Esophagus squamous epithelium (tissue), 5 donors: ENCODE data around the gene WWC1. TPM values are rescaled to one million over a fixed set of nuclear protein-coding genes. Genes with fewer than 3 reads are reported as not detected.

Experiments
- DNase-seq: peaks from one replicate; lab custom pipeline; 2025; lab: John Stamatoyannopoulos, UW
- H3K27ac ChIP-seq, 4 donors: fragments of 200-600 bp; sonication (generic); one replicate each; pipeline ENCODE4 v1.5.1; 2016 to 2019; ENCODE audit warnings: mild to moderate bottlenecking in 1 of 4
- H3K27me3 ChIP-seq, 4 donors: fragments of 200-600 bp; sonication (generic); 1 replicate in 3 of 4; 2 replicates in 1 of 4; pipeline versions ENCODE4 v1.5.1 to v1.6.0; 2017 to 2021; ENCODE audit warnings: antibody characterized with exemption in 1 of 4
- H3K36me3 ChIP-seq, 3 donors: fragments of 200-600 bp; sonication (generic); one replicate each; pipeline ENCODE4 v1.5.1; 2016 to 2019
- H3K4me1 ChIP-seq, 3 donors: fragments of 200-600 bp; sonication (generic); one replicate each; pipeline ENCODE4 v1.5.1; 2017 to 2019
- H3K4me3 ChIP-seq, 4 donors: fragments of 200-600 bp; sonication (generic); 1 replicate in 3 of 4; 2 replicates in 1 of 4; pipeline ENCODE4 v1.5.1; 2016 to 2019; ENCODE audit warnings: mild to moderate bottlenecking in 2 of 4, moderate library complexity in 1 of 4
- H3K9me3 ChIP-seq, 3 donors: fragments of 200-600 bp; sonication (generic); one replicate each; pipeline ENCODE4 v1.5.1; 2016 to 2019
- POLR2A ChIP-seq, 4 donors: fragments of 450-650 bp; IDR thresholded peaks; one replicate each; pipeline ENCODE4 v1.6.1; 2017; ENCODE audit warnings: antibody characterized with exemption in 4 of 4, mild to moderate bottlenecking in 4 of 4, moderate library complexity in 3 of 4
- WGBS, 2 donors: methylation state at CpG; one replicate each; pipeline ENCODE4 v1.1.5; 2018; 5-methylcytosine and 5-hydroxymethylcytosine counted together
- intact Hi-C: fragments of 100-400 bp; cut with DNase I; formaldehyde crosslinking; loops from one replicate; pipeline ENCODE4 v1.15.0; 2022
- total RNA-seq, 4 donors: library from RNA; depleted of rRNA; stranded (reverse); fragments of >200 nt; gene quantifications; one replicate each; pipeline ENCODE4 v1.1.0, GENCODE V29; 2016
- TF ChIP-seq, protein P1 (sequence below), 6 experiments: fragments of 450-650 bp in 4 of 6; fragments of 200-600 bp in 2 of 6; sonication (generic) in 2 of 6; IDR thresholded peaks; one replicate each; pipeline ENCODE4 v1.5.1; 2016 to 2019; ENCODE audit warnings: antibody characterized with exemption in 6 of 6, mild to moderate bottlenecking in 4 of 6, moderate library complexity in 4 of 6
- donor health status: DM: yes; HTN: yes; CAD: no.

WWC1 gene
- total RNA-seq, 4 donors from 2014 or later: 14.4 to 25.0 (median 16.1) TPM

- Histone ChIP-seq H3K36me3 (peaks cover 4 to 62% (median 41%) of the 10 kb centered on the region in 3 donors), H3K4me1 (peaks cover 5 to 21% (median 10%) of the 10 kb centered on the region in 3 donors), H3K4me3 (no peak overlapping the region), H3K27ac (no peak overlapping the region), H3K9me3 (no peaks in the 10 kb centered on the region), H3K27me3 (no peaks in the 10 kb centered on the region)
- DNase-seq: no peak
- TF ChIP-seq, protein P1, sequence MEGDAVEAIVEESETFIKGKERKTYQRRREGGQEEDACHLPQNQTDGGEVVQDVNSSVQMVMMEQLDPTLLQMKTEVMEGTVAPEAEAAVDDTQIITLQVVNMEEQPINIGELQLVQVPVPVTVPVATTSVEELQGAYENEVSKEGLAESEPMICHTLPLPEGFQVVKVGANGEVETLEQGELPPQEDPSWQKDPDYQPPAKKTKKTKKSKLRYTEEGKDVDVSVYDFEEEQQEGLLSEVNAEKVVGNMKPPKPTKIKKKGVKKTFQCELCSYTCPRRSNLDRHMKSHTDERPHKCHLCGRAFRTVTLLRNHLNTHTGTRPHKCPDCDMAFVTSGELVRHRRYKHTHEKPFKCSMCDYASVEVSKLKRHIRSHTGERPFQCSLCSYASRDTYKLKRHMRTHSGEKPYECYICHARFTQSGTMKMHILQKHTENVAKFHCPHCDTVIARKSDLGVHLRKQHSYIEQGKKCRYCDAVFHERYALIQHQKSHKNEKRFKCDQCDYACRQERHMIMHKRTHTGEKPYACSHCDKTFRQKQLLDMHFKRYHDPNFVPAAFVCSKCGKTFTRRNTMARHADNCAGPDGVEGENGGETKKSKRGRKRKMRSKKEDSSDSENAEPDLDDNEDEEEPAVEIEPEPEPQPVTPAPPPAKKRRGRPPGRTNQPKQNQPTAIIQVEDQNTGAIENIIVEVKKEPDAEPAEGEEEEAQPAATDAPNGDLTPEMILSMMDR (IDR thresholded peaks at IDR 0.05): no peak
- TF ChIP-seq POLR2A (IDR thresholded peaks at IDR 0.05): no peak
- 92 to 96% methylated on average over 3 of the region's 3 CpGs for WGBS, 2 donors
- intact Hi-C loops: loop anchor here (10.0 kb wide), 1 partner anchor 214 kb away; no protein-coding TSS in a partner anchor
Measured at GRCh38 chr5:168489059-168489458, 197.6 kb downstream of the WWC1 start.

- no peaks in the 10 kb centered on the region for H3K4me1 ChIP-seq
- intact Hi-C loops: no loop called here
- WGBS, 2 donors: 94% methylated on average over 5 of the region's 5 CpGs
- H3K27me3 ChIP-seq: no peaks in the 10 kb centered on the region
- DNase-seq: no peak
- peaks cover under 1 to 100% (median 72%) of the 10 kb centered on the region in 3 donors for H3K36me3 ChIP-seq
- H3K9me3 ChIP-seq: no peaks in the 10 kb centered on the region
- no peak overlapping the region for H3K4me3 ChIP-seq
- no peak overlapping the region for H3K27ac ChIP-seq
- TF ChIP-seq POLR2A (IDR thresholded peaks at IDR 0.05): no peak
- TF ChIP-seq, protein P1 (IDR thresholded peaks at IDR 0.05): no peak
Measured at GRCh38 chr5:168494057-168494555, 202.7 kb downstream of the WWC1 start.

- no peak for TF ChIP-seq POLR2A (IDR thresholded peaks at IDR 0.05)
- TF ChIP-seq, protein P1 (IDR thresholded peaks at IDR 0.05): no peak
- no peak overlapping the region for H3K27ac ChIP-seq
- H3K9me3 ChIP-seq: no peaks in the 10 kb centered on the region
- 86 to 89% methylated on average over 7 of the region's 7 CpGs for WGBS, 2 donors
- no peak overlapping the region for H3K4me3 ChIP-seq
- no peaks in the 10 kb centered on the region for H3K4me1 ChIP-seq
- no peak for DNase-seq
- H3K27me3 ChIP-seq: no peaks in the 10 kb centered on the region
- intact Hi-C loops: no loop called here
- H3K36me3 ChIP-seq: peaks cover 0 to 100% (median 32%) of the 10 kb centered on the region in 3 donors
Measured at GRCh38 chr5:168502563-168503237, 211.3 kb downstream of the WWC1 start.

- Histone ChIP-seq H3K36me3 (peaks cover 5 to 100% (median 61%) of the 10 kb centered on the region in 3 donors), H3K9me3 (peaks cover 0 to 16% (median 10%) of the 10 kb centered on the region in 3 donors), H3K4me3 (no peak overlapping the region), H3K27me3 (no peaks in the 10 kb centered on the region), H3K4me1 (no peaks in the 10 kb centered on the region), H3K27ac (no peak overlapping the region)
- 96 to 98% methylated on average over 2 of the region's 2 CpGs for WGBS, 2 donors
- TF ChIP-seq, protein P1 (IDR thresholded peaks at IDR 0.05): no peak
- no peak for TF ChIP-seq POLR2A (IDR thresholded peaks at IDR 0.05)
- intact Hi-C loops: no loop called here
- DNase-seq: no peak
Measured at GRCh38 chr5:168513861-168514428, 222.5 kb downstream of the WWC1 start.

Other genes with a start within 250 kb of the WWC1 start
- 100 to 1,000 TPM in 1 of 4 donors, 10 to 100 TPM in 3; 56.6 to 124 (median 85.8) TPM for gene RARS1, start 194.8 kb downstream of the WWC1 start, total RNA-seq
- under 1 TPM in 1 of 4 donors, not detected in 3; 0.18 TPM for gene FBLL1, start 237.7 kb downstream of the WWC1 start, total RNA-seq